Heart left ventricle (tissue), 13 donors: ENCODE results near the gene SREBF2.

Experiments
- POLR2A ChIP-seq, 2 donors: fragments of 450-650 bp; IDR thresholded peaks; one replicate each; pipeline ENCODE4 v1.6.1; 2017; ENCODE audit warnings: antibody characterized with exemption in 2 of 2, mild to moderate bottlenecking in 2 of 2, moderate library complexity in 2 of 2
- TF ChIP-seq, protein P1 (sequence below), 12 donors: fragments of 200-600 bp; sonication (generic) in 4 of 12; IDR thresholded peaks; one replicate each; pipeline versions ENCODE4 v1.5.0 to v1.8.0; 2018 to 2022; ENCODE audit warnings: antibody characterized with exemption in 12 of 12, mild to moderate bottlenecking in 5 of 12
- donor health status: ischemic (EF 13 %, LVEDD 7.1; RV severe dilation, severe dysfunction).
- donor health status: DM: no; HTN: yes; CAD: no.
- donor health status: DM: no; HTN: no; CAD: no.
- donor health status: ischemic (EF 25% LVEDD 6.9; RV normal size, moderate dysfunction).
- donor health status: ischemic (EF 25% LVEDD 5.7; RV mildly dilated, moderate dysfunction).
- donor health status: ischemic (EF 35%, LVEDD 5.7; RV mildly dilated, moderate dysfunction).
- donor health status: nonischemic (EF 11% LVEDD 7.7; RV severe dilation, severe dysfunction).
- donor health status: DM: yes; HTN: yes; CAD: no.
- donor health status: PGD.
- donor health status: ischemic (EF 29% LVEDD 5.4; RV normal size, mild dysfunction).
- donor health status: nonischemic (EF 23%, LVEDD 6.1; RV moderate dilation, normal function).

DNA sequence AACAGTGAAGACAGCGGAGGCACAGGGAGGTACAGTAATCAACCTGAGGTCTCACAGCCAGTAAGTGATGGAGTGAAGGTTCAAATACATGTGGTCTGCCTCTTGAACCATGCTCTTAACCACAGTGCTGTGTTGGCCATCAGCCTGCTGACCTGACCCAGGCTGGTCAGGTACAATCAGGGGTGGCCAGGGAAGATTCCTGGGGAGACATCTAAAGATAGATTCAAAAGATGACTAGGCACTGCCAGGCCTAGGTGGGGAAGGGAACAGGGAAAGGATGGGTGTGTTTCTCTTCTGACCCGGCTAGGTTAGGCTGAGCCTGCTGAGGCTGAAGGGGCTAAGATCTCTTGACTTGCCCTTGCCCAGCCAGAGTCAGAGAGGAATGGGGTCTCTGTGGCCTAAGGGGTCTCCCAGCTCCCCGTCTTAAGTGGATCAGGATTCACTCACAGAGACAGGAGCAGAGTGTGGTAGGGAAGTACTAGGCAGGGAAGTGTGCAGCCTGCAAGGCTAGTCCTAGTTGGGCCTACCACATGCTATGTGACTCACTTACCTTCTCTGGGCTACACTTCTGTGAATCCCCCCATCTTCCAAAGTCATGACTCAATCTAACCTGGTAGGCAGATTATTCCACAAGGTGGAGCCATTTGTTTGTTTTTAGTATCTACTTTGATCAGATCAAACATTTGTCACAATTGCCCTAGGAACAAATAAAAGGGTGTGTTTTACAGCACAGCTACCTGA is 10.4 kb upstream of the SREBF2 start:
- no peak for TF ChIP-seq POLR2A (IDR thresholded peaks at IDR 0.05)
- TF ChIP-seq, protein P1, sequence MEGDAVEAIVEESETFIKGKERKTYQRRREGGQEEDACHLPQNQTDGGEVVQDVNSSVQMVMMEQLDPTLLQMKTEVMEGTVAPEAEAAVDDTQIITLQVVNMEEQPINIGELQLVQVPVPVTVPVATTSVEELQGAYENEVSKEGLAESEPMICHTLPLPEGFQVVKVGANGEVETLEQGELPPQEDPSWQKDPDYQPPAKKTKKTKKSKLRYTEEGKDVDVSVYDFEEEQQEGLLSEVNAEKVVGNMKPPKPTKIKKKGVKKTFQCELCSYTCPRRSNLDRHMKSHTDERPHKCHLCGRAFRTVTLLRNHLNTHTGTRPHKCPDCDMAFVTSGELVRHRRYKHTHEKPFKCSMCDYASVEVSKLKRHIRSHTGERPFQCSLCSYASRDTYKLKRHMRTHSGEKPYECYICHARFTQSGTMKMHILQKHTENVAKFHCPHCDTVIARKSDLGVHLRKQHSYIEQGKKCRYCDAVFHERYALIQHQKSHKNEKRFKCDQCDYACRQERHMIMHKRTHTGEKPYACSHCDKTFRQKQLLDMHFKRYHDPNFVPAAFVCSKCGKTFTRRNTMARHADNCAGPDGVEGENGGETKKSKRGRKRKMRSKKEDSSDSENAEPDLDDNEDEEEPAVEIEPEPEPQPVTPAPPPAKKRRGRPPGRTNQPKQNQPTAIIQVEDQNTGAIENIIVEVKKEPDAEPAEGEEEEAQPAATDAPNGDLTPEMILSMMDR (IDR thresholded peaks at IDR 0.05): peak; percentile 18 to 61 (median 48)
